Activated T-cell treated with anti-CD3 and anti-CD28 coated beads, Interleukin-2, amount 50 U/mL, for 24 hours (primary cell): ENCODE results near the gene ARCN1.

Experiments used
- DNase-seq: peaks from one replicate; pipeline ENCODE4 v3.0.0-alpha.2; 2020
- H3K27ac Mint-ChIP-seq: 2 replicates; pipeline ENCODE4 v1.8.0; 2020; ENCODE audit warnings: mild to moderate bottlenecking, mixed read lengths
- H3K27me3 Mint-ChIP-seq: 2 replicates; pipeline ENCODE4 v1.8.0; 2020; ENCODE audit warnings: mixed read lengths
- H3K36me3 Mint-ChIP-seq: 2 replicates; pipeline ENCODE4 v1.8.0; 2020; ENCODE audit warnings: low read depth, mixed read lengths
- H3K4me1 Mint-ChIP-seq: 2 replicates; pipeline ENCODE4 v1.8.0; 2020; ENCODE audit warnings: low read depth, mixed read lengths
- H3K4me3 Mint-ChIP-seq: 2 replicates; pipeline ENCODE4 v1.8.0; 2020; ENCODE audit warnings: mild to moderate bottlenecking, moderate library complexity, mixed read lengths
- H3K9me3 Mint-ChIP-seq: 2 replicates; pipeline ENCODE4 v1.8.0; 2020; ENCODE audit warnings: mixed read lengths

ARCN1 gene

GRCh38 chr11:118572061-118572980, at the start of gene ARCN1:
Gene ARCN1 (plus strand): TSS chr11:118572409. CDS start chr11:118572548, 139 bp downstream.
- Mint-ChIP-seq H3K27ac (peak within 1 kb of the TSS; percentile 96), H3K36me3 (peaks cover 43% of the 10 kb centered on the region), H3K4me3 (peak within 1 kb of the TSS; percentile 93), H3K4me1 (peaks cover 57% of the 10 kb centered on the region), H3K9me3 (no peaks in the 10 kb centered on the region), H3K27me3 (no peaks in the 10 kb centered on the region)
- DNase-seq = peak; percentile 86

DNA sequence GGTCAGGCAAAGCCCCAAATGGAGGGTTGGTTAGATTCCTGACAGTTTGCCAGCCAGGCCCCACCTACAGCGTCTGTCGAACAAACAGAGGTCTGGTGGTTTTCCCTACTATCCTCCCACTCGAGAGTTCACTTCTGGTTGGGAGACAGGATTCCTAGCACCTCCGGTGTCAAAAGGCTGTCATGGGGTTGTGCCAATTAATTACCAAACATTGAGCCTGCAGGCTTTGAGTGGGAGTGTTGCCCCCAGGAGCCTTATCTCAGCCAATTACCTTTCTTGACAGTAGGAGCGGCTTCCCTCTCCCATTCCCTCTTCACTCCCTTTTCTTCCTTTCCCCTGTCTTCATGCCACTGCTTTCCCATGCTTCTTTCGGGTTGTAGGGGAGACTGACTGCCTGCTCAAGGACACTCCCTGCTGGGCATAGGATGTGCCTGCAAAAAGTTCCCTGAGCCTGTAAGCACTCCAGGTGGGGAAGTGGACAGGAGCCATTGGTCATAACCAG, 49.6 kb upstream of the ARCN1 start:
- Mint-ChIP-seq H3K27ac (no peak overlapping the region), H3K9me3 (no peaks in the 10 kb centered on the region), H3K36me3 (peaks cover 73% of the 10 kb centered on the region), H3K27me3 (no peaks in the 10 kb centered on the region), H3K4me3 (no peak overlapping the region), H3K4me1 (peaks cover 5% of the 10 kb centered on the region)
- no peak for DNase-seq

GRCh38 chr11:118524356-118524755, 47.9 kb upstream of the ARCN1 start:
- peaks cover 12% of the 10 kb centered on the region for H3K4me1 Mint-ChIP-seq
- no peak overlapping the region for H3K4me3 Mint-ChIP-seq
- no peaks in the 10 kb centered on the region for H3K27me3 Mint-ChIP-seq
- H3K9me3 Mint-ChIP-seq = no peaks in the 10 kb centered on the region
- peaks cover 67% of the 10 kb centered on the region for H3K36me3 Mint-ChIP-seq
- H3K27ac Mint-ChIP-seq = peak overlapping the region; percentile 13
- no peak for DNase-seq

DNA sequence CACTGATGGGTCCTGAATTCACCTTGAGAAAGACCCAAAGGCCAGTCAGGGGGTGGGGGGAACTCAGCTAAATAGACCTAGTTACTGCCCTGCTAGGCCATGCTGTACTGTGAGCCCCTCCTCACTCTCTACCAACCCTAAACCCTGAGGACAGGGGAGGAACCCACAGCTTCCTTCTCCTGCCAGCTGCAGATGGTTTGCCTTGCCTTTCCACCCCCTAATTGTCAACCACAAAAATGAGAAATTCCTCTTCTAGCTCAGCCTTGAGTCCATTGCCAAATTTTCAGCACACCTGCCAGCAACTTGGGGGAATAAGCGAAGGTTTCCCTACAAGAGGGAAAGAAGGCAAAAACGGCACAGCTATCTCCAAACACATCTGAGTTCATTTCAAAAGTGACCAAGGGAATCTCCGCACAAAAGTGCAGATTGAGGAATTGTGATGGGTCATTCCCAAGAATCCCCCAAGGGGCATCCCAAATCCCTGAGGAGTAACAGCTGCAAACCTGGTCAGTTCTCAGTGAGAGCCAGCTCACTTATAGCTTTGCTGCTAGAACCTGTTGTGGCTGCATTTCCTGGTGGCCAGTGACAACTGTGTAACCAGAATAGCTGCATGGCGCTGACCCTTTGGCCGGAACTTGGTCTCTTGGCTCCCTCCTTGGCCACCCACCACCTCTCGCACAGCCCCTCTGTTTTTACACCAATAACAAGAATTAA, 47.3 kb upstream of the ARCN1 start:
- Mint-ChIP-seq H3K27me3 (no peaks in the 10 kb centered on the region), H3K36me3 (peaks cover 61% of the 10 kb centered on the region), H3K4me1 (peaks cover 18% of the 10 kb centered on the region), H3K27ac (peak overlapping the region; percentile 66), H3K4me3 (no peak overlapping the region), H3K9me3 (no peaks in the 10 kb centered on the region)
- DNase-seq = no peak

GRCh38 chr11:118526688-118527087, 45.5 kb upstream of the ARCN1 start:
- no peaks in the 10 kb centered on the region for H3K27me3 Mint-ChIP-seq
- H3K27ac Mint-ChIP-seq = peak overlapping the region; percentile 19

DNA sequence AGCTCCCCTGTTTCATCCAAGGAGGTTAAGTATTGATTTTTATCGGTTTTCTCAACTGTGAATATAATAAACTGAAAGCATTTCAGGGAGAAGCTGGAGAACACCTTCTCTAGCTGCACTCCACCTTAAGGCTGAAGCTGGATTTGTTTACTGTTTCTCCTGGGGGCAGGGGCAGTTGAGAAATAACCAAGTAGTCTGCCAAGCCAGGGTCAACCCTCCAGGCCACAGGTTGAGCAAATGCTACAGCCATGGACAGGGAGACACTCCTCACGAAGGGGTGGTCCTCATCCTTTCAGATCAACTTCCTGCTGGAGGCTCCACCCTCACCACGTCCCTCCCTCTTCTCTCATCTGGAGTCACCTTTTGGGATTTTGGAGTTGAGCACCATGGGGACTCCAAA, 45.1 kb upstream of the ARCN1 start, which contains the start of gene TTC36:
TSS of gene TTC36 (plus strand) at position 366 of the 400 bp plus-strand sequence. CDS start at position 387, 21 bp downstream.
- peaks cover 31% of the 10 kb centered on the region for H3K4me1 Mint-ChIP-seq
- H3K36me3 Mint-ChIP-seq = peaks cover 42% of the 10 kb centered on the region
- no peak within 1 kb of the TSS for H3K4me3 Mint-ChIP-seq
- no peaks in the 10 kb centered on the region for H3K9me3 Mint-ChIP-seq
- no peaks in the 10 kb centered on the region for H3K27me3 Mint-ChIP-seq
- no peak for DNase-seq
- H3K27ac Mint-ChIP-seq = peak within 1 kb of the TSS; percentile 65

More at GRCh38 chr11:118526688-118527087, 45.5 kb upstream of the ARCN1 start:
- DNase-seq = no peak
- no peak overlapping the region for H3K4me3 Mint-ChIP-seq
- no peaks in the 10 kb centered on the region for H3K9me3 Mint-ChIP-seq
- peaks cover 27% of the 10 kb centered on the region for H3K4me1 Mint-ChIP-seq
- H3K36me3 Mint-ChIP-seq = peaks cover 47% of the 10 kb centered on the region

DNA sequence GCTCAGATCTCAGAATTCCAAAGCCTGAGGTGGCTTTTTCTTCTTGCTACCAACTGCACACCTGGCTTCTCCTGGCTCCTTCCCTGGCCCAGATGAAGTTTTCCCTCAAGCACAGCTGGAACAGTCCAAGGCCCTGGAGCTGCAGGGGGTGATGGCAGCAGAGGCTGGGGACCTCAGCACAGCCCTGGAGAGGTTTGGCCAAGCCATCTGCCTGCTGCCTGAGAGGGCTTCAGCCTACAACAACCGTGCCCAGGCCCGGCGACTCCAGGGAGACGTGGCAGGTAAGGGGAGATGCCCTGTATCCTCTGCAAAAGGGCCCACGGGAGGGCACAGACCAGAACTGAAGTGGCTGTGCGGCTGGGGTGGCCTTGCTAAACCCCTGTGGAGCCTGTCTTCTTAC, 43.7 kb upstream of the ARCN1 start:
- no peak overlapping the region for H3K27ac Mint-ChIP-seq
- no peaks in the 10 kb centered on the region for H3K27me3 Mint-ChIP-seq
- no peaks in the 10 kb centered on the region for H3K9me3 Mint-ChIP-seq
- peaks cover 33% of the 10 kb centered on the region for H3K4me1 Mint-ChIP-seq
- H3K4me3 Mint-ChIP-seq = no peak overlapping the region
- DNase-seq = no peak
- peaks cover 30% of the 10 kb centered on the region for H3K36me3 Mint-ChIP-seq

DNA sequence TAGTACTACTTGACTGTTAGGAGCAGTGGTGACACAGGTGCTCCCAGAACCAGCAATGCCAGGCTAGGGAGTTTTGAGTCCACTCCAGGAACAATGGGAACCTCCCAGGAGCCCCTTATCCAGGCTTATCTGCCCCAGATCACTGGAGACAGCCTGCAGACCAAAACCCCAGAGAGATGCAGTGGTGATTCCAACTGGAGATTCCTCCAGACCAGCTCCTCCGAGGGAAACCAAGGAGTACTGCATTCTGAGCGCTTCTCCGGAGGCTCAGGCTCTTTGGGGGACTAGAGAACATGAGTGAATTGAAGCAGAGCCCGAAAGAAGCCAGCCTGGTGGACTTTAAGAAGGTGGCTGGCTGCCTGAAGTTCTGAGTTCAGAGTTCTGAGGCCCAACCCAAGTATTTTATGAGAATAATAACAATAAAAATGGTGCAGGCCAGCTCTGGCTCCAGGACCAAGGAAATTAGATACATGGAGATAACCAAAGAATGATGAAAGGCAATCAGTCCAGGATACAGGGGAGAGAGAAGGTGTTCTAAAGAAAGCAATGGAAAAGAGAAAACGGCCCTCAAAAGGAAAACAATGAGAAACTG, 42.5 kb upstream of the ARCN1 start:
- H3K27ac Mint-ChIP-seq = peak overlapping the region; percentile 60

GRCh38 chr11:118530180-118530682, 42.0 kb upstream of the ARCN1 start:
- peaks cover 30% of the 10 kb centered on the region for H3K4me1 Mint-ChIP-seq
- peak overlapping the region; percentile 60 for H3K27ac Mint-ChIP-seq
- peaks cover 18% of the 10 kb centered on the region for H3K36me3 Mint-ChIP-seq
- H3K4me3 Mint-ChIP-seq = peak overlapping the region; percentile 87
- no peaks in the 10 kb centered on the region for H3K9me3 Mint-ChIP-seq
- H3K27me3 Mint-ChIP-seq = no peaks in the 10 kb centered on the region
- DNase-seq = no peak

More for the DNA sequence above, 42.5 kb upstream of the ARCN1 start:
- no peaks in the 10 kb centered on the region for H3K9me3 Mint-ChIP-seq
- peak overlapping the region; percentile 87 for H3K4me3 Mint-ChIP-seq
- DNase-seq = no peak
- H3K4me1 Mint-ChIP-seq = peaks cover 30% of the 10 kb centered on the region
- no peaks in the 10 kb centered on the region for H3K27me3 Mint-ChIP-seq
- H3K36me3 Mint-ChIP-seq = peaks cover 20% of the 10 kb centered on the region

- H3K4me1 Mint-ChIP-seq = peaks cover 30% of the 10 kb centered on the region
- H3K4me3 Mint-ChIP-seq = peak within 1 kb of the TSS; percentile 87
- H3K36me3 Mint-ChIP-seq = peaks cover 16% of the 10 kb centered on the region
- peak; percentile 86 for DNase-seq
- H3K27ac Mint-ChIP-seq = peak within 1 kb of the TSS; percentile 89
- no peaks in the 10 kb centered on the region for H3K27me3 Mint-ChIP-seq
- H3K9me3 Mint-ChIP-seq = no peaks in the 10 kb centered on the region
These were observed 41.3 kb upstream of the ARCN1 start, which contains the start of gene TMEM25 for GRCh38 chr11:118530683-118531596. Gene TMEM25 (plus strand): TSS chr11:118531192. CDS start chr11:118531802, 610 bp downstream.

DNA sequence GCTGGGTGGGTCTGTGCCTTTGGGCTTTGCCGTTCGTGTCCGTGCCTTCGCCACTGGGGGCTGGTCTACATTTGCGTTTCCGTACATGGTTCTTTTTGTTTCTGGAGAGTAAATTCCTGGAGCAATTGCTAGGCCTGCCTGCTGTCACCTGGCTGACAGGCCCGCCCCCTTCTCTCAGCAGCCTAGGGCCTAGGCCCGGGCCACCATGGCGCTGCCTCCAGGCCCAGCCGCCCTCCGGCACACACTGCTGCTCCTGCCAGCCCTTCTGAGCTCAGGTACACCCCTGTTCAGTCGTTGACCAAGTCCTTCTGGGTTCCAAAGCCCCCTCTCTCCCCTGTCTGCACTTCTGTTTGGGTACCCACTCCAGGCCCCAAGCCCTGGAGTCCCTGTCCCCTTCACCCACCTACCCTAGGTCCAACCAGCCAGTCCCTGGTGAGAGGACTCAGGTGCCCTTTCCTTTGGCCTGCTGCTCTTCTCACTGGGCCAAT, 40.6 kb upstream of the ARCN1 start:
- Mint-ChIP-seq H3K4me1 (peaks cover 28% of the 10 kb centered on the region), H3K4me3 (peak overlapping the region; percentile 87), H3K9me3 (no peaks in the 10 kb centered on the region), H3K27me3 (no peaks in the 10 kb centered on the region), H3K36me3 (peaks cover 11% of the 10 kb centered on the region), H3K27ac (peak overlapping the region; percentile 89)
- no peak for DNase-seq

DNA sequence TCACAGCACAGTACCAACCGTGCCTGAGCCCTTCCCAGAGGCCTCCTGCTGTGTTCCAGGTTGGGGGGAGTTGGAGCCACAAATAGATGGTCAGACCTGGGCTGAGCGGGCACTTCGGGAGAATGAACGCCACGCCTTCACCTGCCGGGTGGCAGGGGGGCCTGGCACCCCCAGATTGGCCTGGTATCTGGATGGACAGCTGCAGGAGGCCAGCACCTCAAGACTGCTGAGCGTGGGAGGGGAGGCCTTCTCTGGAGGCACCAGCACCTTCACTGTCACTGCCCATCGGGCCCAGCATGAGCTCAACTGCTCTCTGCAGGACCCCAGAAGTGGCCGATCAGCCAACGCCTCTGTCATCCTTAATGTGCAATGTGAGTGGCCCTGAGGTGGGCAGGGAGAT, 40.1 kb upstream of the ARCN1 start:
- no peak for DNase-seq
- peaks cover 28% of the 10 kb centered on the region for H3K4me1 Mint-ChIP-seq
- peak overlapping the region; percentile 89 for H3K27ac Mint-ChIP-seq
- H3K4me3 Mint-ChIP-seq = peak overlapping the region; percentile 87
- peaks cover 11% of the 10 kb centered on the region for H3K36me3 Mint-ChIP-seq
- H3K9me3 Mint-ChIP-seq = no peaks in the 10 kb centered on the region
- H3K27me3 Mint-ChIP-seq = no peaks in the 10 kb centered on the region
